GM18507 (cell line): ENCODE data around the gene FAM193A.
"Not testable (repeated sequence)": the region's sequence is repeated elsewhere in the genome, so short reads cannot be mapped to it uniquely, and the experiment has no call there.

Source experiments
- DNase-seq: peaks from one replicate; pipeline ENCODE4 v3.0.0; 2011; ENCODE audit warnings: low read depth; ENCODE audit not compliant: insufficient read length; ENCODE audit errors: extremely low spot score
- FAIRE-seq: peaks from 2 replicates; lab custom pipeline; 2011; peaks lifted over from hg19 to GRCh38; lab: Jason Lieb, UNC

FAM193A gene

GRCh38 chr4:2754848-2755819 lies 218.7 kb downstream of the FAM193A start:
- FAIRE-seq, result no peak
- DNase-seq, result no peak

- DNase-seq, result peak; percentile 94
- FAIRE-seq, result peak; percentile 18
Observed at GRCh38 chr4:2755821-2756690, 219.6 kb downstream of the FAM193A start, which contains the start of gene TNIP2. TNIP2 (minus strand) TSS chr4:2756336; CDS start chr4:2756289, 47 bp downstream.

GRCh38 chr4:2756691-2757350 lies 220.4 kb downstream of the FAM193A start:
- DNase-seq (no peak), FAIRE-seq (no peak)

- FAIRE-seq, result no peak
Observed at GRCh38 chr4:2757426-2757825, 221.0 kb downstream of the FAM193A start.

GRCh38 chr4:2761035-2761923 lies 224.8 kb downstream of the FAM193A start:
- FAIRE-seq, result peak; percentile 15
- DNase-seq, result no peak

More at GRCh38 chr4:2757426-2757825, 221.0 kb downstream of the FAM193A start:
- no peak for DNase-seq

- DNase-seq (no peak), FAIRE-seq (no peak)
Observed at GRCh38 chr4:2762048-2762447, 225.6 kb downstream of the FAM193A start.

GRCh38 chr4:2762486-2763370 lies 226.3 kb downstream of the FAM193A start:
- not testable (repeated sequence) for FAIRE-seq, DNase-seq

GRCh38 chr4:2763511-2763967 lies 227.1 kb downstream of the FAM193A start:
- FAIRE-seq, result no peak

GRCh38 chr4:2765832-2766526 lies 229.5 kb downstream of the FAM193A start:
- no peak for FAIRE-seq
- no peak for DNase-seq

More at GRCh38 chr4:2763511-2763967, 227.1 kb downstream of the FAM193A start:
- DNase-seq, result no peak

GRCh38 chr4:2767046-2767704 lies 230.7 kb downstream of the FAM193A start:
- DNase-seq, result no peak
- no peak for FAIRE-seq

GRCh38 chr4:2767705-2768074 lies 231.2 kb downstream of the FAM193A start:
- FAIRE-seq, result no peak
- no peak for DNase-seq

GRCh38 chr4:2768124-2768523 lies 231.7 kb downstream of the FAM193A start:
- no peak for FAIRE-seq
- no peak for DNase-seq

GRCh38 chr4:2768921-2769336 lies 232.5 kb downstream of the FAM193A start:
- no peak for DNase-seq
- FAIRE-seq, result no peak

- no peak for DNase-seq
- FAIRE-seq, result peak; percentile 35
Observed at GRCh38 chr4:2771264-2771663, 234.8 kb downstream of the FAM193A start.

- not testable (repeated sequence) for FAIRE-seq, DNase-seq
Observed at GRCh38 chr4:2780643-2781042, 244.2 kb downstream of the FAM193A start.

GRCh38 chr4:2781911-2782310 lies 245.5 kb downstream of the FAM193A start:
- DNase-seq (no peak), FAIRE-seq (no peak)
